AG09319 (cell line): ENCODE results near the gene HYAL1.

ENCODE experiments used
- DNase-seq: peaks from one replicate; pipeline ENCODE4 v3.0.0-alpha.2; 2010; ENCODE audit warnings: low read depth; ENCODE audit errors: extremely low read depth
- TF ChIP-seq, protein P1 (sequence below): IDR thresholded peaks from 2 replicates; pipeline ENCODE4 v1.5.1; 2011; ENCODE audit warnings: low read depth, mild to moderate bottlenecking, inconsistent platforms, low read length, moderate library complexity

Gene HYAL1

DNA sequence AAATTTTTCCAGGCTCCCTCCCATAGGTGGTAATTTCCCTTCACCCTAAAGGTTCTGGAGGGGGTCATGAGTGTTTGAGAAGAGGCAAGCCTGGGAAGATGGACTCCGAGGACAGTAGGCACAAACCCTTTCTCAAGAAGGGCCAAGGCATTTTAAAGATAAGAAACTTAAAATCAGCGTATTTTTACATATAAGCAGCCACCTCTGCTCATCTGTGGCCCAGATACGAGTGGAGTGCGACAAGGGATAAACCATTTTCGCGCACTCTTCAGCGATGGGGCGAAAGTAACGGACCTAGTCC is 36.7 kb upstream of the HYAL1 start:
- DNase-seq, result no peak
- TF ChIP-seq, protein P1, sequence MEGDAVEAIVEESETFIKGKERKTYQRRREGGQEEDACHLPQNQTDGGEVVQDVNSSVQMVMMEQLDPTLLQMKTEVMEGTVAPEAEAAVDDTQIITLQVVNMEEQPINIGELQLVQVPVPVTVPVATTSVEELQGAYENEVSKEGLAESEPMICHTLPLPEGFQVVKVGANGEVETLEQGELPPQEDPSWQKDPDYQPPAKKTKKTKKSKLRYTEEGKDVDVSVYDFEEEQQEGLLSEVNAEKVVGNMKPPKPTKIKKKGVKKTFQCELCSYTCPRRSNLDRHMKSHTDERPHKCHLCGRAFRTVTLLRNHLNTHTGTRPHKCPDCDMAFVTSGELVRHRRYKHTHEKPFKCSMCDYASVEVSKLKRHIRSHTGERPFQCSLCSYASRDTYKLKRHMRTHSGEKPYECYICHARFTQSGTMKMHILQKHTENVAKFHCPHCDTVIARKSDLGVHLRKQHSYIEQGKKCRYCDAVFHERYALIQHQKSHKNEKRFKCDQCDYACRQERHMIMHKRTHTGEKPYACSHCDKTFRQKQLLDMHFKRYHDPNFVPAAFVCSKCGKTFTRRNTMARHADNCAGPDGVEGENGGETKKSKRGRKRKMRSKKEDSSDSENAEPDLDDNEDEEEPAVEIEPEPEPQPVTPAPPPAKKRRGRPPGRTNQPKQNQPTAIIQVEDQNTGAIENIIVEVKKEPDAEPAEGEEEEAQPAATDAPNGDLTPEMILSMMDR, result no peak

DNA sequence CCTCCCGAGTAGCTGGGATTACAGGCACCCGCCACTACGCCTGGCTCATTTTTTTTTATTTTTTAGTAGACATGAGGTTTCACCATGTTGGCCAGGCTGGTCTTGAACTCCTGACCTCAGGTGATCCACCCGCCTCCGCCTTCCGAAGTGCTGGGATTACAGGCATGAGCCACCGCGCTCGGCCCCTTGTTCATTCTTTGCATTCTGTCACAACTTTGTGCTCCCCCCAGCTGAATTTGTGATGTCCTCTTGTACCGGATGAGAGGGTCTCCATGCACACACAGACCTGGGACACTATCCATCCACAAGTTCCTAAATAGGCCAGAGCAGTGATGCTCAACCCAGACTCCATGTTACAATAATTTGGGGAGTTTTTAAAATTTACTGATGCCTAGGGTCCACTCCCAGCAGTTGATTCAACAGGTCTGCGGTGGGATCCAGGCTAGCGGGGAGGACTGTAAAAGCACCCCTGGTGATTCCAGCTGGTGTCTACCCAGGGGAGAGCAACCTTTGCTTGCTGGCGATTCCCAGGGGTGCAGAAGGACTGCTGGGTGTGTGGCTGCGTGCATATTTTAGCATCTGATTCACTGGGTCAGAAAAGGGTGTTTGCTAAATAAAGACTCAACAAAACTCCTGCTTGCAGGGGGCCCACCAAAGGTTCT is 36.2 kb upstream of the HYAL1 start:
- DNase-seq, result no peak
- TF ChIP-seq, protein P1, result no peak

DNA sequence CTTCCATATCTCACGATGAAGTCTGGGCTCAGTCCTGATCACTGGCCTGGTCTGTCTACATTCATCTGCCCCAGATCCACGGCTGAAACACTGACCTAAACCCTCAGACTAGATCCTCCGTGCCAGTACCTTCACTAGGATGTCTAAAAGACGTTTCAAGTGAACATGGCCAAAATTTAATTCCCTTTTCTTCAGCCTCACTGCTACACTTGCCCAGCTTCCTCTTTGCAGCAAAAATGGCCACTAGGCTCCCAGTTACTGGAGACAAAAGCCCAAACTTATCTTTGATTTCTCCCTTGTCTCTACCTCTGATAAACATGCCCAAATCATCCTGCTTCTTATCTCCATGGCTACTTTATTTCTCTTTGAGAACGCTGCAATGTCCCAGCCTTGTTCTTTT is 35.6 kb upstream of the HYAL1 start:
- DNase-seq, result no peak

DNA sequence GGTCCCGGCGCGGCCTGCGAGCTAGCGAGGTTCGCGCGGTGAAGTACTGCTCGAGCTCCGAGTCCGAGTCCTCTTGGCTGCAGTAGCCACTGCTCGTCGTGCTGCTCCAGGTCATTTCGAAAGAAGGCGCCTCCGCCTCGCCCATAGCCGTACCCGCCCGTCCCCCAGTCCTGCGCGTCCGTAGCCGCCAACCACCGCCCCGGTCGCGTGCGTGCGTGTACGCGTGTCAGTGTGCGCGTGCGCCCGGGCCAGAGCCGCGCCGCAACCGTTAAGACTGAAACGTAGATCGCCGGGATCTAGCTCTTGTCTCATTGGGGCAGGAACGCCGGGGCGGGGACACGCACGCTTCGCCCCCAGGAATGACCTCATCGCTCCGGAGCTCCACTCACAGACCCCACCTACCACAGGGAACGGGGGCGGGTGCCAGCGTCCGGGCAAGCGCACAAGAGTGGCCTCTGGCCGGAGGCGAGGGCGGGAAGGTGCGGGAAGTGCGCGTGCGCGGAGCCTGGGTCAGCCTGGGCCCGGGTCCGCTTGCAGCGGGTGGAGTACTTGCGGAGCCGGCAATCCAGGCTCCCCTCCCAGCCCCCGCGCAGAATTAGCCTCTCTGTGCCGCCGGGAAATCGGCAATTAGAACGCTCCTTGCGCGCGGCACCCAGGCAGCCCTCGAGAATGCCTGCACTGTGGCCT is 33.9 kb upstream of the HYAL1 start:
- peak; percentile 99 for DNase-seq
- TF ChIP-seq, protein P1, result no peak

More for the DNA sequence above, 35.6 kb upstream of the HYAL1 start:
- TF ChIP-seq, protein P1, result no peak

DNA sequence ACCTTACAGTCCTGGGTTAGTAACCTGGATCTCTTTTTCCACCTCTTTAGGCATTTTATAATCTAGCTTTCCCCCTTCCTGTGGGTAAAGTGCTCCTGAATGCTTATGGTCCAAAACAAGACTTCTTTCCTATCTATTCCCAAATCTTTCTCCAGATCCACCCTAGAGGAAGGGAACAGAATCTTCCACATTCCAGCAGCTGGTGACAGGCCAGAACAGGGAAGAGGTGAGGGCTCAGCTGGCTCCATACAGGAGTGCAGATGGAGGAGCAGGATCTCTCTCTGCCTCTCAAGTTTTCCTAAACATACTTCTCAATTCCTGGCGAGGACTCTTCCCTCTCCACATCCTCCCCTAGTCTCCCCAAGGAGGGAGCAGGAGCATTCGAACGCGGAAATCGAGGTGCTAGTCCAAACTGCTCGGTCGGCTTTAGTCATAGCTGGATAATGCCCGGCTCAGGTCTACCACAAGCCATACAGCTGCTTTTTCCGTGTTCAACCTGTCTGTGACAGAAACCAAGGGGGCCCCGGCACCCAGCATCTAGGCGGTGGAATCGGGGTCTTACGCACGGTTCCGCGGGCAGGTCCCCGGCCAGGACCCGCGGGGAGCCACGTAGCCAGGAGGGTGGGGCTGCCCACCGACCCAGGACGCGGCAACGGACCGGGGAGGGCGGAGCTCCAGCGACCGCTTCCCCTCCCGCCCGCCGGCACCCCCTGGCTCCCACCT is 33.2 kb upstream of the HYAL1 start:
- TF ChIP-seq, protein P1, result no peak
- DNase-seq, result no peak

DNA sequence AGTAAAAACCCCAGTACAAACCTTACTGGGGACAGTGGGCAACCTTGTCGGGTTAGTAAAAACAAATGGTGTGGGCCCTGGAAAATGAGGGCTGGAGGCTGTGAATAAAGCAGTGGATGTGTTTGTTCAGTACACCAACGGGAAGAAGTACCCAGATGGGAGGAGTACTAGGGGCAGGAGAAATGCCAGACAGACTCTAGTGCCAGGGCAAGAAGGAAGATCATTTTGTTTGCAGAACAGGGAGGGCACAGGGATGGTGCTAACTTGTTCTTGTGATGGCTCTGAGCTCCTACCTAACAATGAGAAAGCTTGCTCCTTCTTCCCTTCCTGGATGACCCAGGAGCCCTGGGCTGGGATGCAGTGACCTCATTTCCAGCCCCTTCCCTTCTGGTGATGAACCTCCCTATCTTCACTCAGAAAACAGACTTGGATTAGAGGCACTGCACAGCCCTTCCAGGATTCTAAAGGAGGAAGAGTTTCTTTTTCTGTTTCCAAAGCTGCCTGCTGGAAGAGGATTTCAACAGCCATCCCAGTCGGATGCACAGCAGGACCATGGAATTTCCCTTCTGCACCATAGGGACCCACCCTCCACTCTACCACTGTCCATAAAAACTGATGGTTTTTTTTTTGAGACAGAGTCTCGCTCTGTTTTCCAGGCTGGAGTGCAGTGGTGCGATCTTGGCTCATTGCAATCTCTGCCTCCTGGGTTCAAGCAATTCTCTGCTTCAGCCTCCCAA is 31.1 kb upstream of the HYAL1 start:
- DNase-seq, result no peak
- TF ChIP-seq, protein P1, result no peak
